Karpas-422 (cell line): ENCODE data around the gene DRG2. TPM values are rescaled to one million over a fixed set of nuclear protein-coding genes. Genes with fewer than 3 reads are reported as not detected.

Experiments used
- DNase-seq: peaks from one replicate; pipeline ENCODE4 v3.0.0-alpha.2; 2015
- H2AFZ ChIP-seq: fragments of 200-600 bp; sonication (generic); 2 replicates; pipeline ENCODE4 v1.6.1; 2014; ENCODE audit warnings: antibody characterized with exemption, low read length, mixed read lengths
- H3K27ac ChIP-seq: fragments of 200-600 bp; sonication (generic); 2 replicates; pipeline ENCODE4 v1.5.1; 2014; ENCODE audit warnings: mild to moderate bottlenecking, low read length, moderate library complexity
- H3K27me3 ChIP-seq: fragments of 200-600 bp; sonication (generic); 2 replicates; pipeline ENCODE4 v1.6.1; 2014; ENCODE audit warnings: low read length, mixed read lengths
- H3K36me3 ChIP-seq: fragments of 200-600 bp; sonication (generic); 2 replicates; pipeline ENCODE4 v1.6.1; 2014; ENCODE audit warnings: low read length, mixed read lengths; ENCODE audit not compliant: insufficient read depth
- H3K4me1 ChIP-seq: fragments of 200-600 bp; sonication (generic); 2 replicates; pipeline ENCODE4 v1.6.1; 2014; ENCODE audit warnings: mild to moderate bottlenecking, low read length, mixed read lengths
- H3K4me2 ChIP-seq: fragments of 200-600 bp; sonication (generic); 2 replicates; pipeline ENCODE4 v1.6.1; 2014; ENCODE audit warnings: low read length, low read depth, mild to moderate bottlenecking; ENCODE audit not compliant: poor library complexity, severe bottlenecking
- H3K4me3 ChIP-seq: fragments of 200-600 bp; sonication (generic); 2 replicates; pipeline ENCODE4 v1.5.1; 2014; ENCODE audit warnings: mild to moderate bottlenecking, antibody characterized with exemption, low read length, mixed read lengths
- H3K79me2 ChIP-seq: fragments of 200-600 bp; sonication (generic); 2 replicates; pipeline ENCODE4 v1.6.1; 2014; ENCODE audit warnings: mild to moderate bottlenecking, low read length, mixed read lengths
- H3K9ac ChIP-seq: fragments of 200-600 bp; sonication (generic); 2 replicates; pipeline ENCODE4 v1.6.0; 2014; ENCODE audit warnings: low read length
- H3K9me2 ChIP-seq: fragments of 200-600 bp; sonication (generic), shearing (Covaris generic); replicated peaks from 2 replicates; pipeline ENCODE4 v1.6.0; 2014; ENCODE audit warnings: mild to moderate bottlenecking, low read length, moderate library complexity; ENCODE audit not compliant: insufficient read depth
- H3K9me3 ChIP-seq: fragments of 300-700, 200-600 bp; sonication (generic); 2 replicates; pipeline ENCODE4 v1.6.1; 2014; ENCODE audit warnings: low read length, mixed read lengths
- H4K20me1 ChIP-seq: fragments of 200-600 bp; sonication (generic); 2 replicates; pipeline ENCODE4 v1.6.1; 2014; ENCODE audit warnings: mild to moderate bottlenecking, antibody characterized with exemption, low read length, low read depth; ENCODE audit not compliant: insufficient read depth
- total RNA-seq: library from RNA; depleted of rRNA; stranded (reverse); fragments of >200 nt; shearing (Covaris generic); gene quantifications from 2 replicates; pipeline ENCODE4 v1.2.3, GENCODE V29; 2014; ENCODE audit warnings: low replicate concordance

DRG2 gene
- total RNA-seq, 1 experiment from 2014 or later = 21.5 TPM

- Histone ChIP-seq H3K9ac (no peak overlapping the region), H2AFZ (no peak overlapping the region), H3K4me3 (no peak overlapping the region), H3K27me3 (no peaks in the 10 kb centered on the region), H3K4me2 (no peak overlapping the region), H4K20me1 (no peaks in the 10 kb centered on the region), H3K4me1 (no peaks in the 10 kb centered on the region), H3K27ac (no peak overlapping the region), H3K79me2 (no peaks in the 10 kb centered on the region), H3K36me3 (no peaks in the 10 kb centered on the region), H3K9me3 (no peaks in the 10 kb centered on the region), H3K9me2 (no peaks in the 10 kb centered on the region)
- DNase-seq = no peak
Observed at GRCh38 chr17:18120461-18121017, 32.8 kb downstream of the DRG2 start.

GRCh38 chr17:18121144-18121910 is 33.6 kb downstream of the DRG2 start:
- Histone ChIP-seq H3K4me2 (no peak overlapping the region), H2AFZ (no peak overlapping the region), H3K79me2 (no peaks in the 10 kb centered on the region), H3K9me3 (no peaks in the 10 kb centered on the region), H3K4me1 (no peaks in the 10 kb centered on the region), H4K20me1 (no peaks in the 10 kb centered on the region), H3K4me3 (no peak overlapping the region), H3K9ac (no peak overlapping the region), H3K9me2 (no peaks in the 10 kb centered on the region), H3K27ac (no peak overlapping the region), H3K27me3 (no peaks in the 10 kb centered on the region), H3K36me3 (no peaks in the 10 kb centered on the region)
- DNase-seq = no peak

GRCh38 chr17:18122990-18123753 is 35.4 kb downstream of the DRG2 start:
- Histone ChIP-seq H3K9ac (no peak overlapping the region), H3K79me2 (no peaks in the 10 kb centered on the region), H3K4me2 (no peak overlapping the region)

GRCh38 chr17:18124345-18125126 is 36.8 kb downstream of the DRG2 start:
- no peak overlapping the region for H3K4me3 ChIP-seq
- H3K79me2 ChIP-seq = no peaks in the 10 kb centered on the region
- no peaks in the 10 kb centered on the region for H3K27me3 ChIP-seq
- H3K9ac ChIP-seq = no peak overlapping the region
- no peak overlapping the region for H2AFZ ChIP-seq
- no peak overlapping the region for H3K4me2 ChIP-seq
- DNase-seq = no peak
- no peaks in the 10 kb centered on the region for H3K9me2 ChIP-seq
- no peaks in the 10 kb centered on the region for H3K9me3 ChIP-seq
- no peaks in the 10 kb centered on the region for H3K36me3 ChIP-seq
- H4K20me1 ChIP-seq = no peaks in the 10 kb centered on the region
- H3K4me1 ChIP-seq = no peaks in the 10 kb centered on the region
- no peak overlapping the region for H3K27ac ChIP-seq

More at GRCh38 chr17:18122990-18123753, 35.4 kb downstream of the DRG2 start:
- DNase-seq = no peak
- no peaks in the 10 kb centered on the region for H3K4me1 ChIP-seq
- H3K9me3 ChIP-seq = no peaks in the 10 kb centered on the region
- H4K20me1 ChIP-seq = no peaks in the 10 kb centered on the region
- H2AFZ ChIP-seq = no peak overlapping the region
- H3K9me2 ChIP-seq = no peaks in the 10 kb centered on the region
- no peaks in the 10 kb centered on the region for H3K36me3 ChIP-seq
- H3K4me3 ChIP-seq = no peak overlapping the region
- H3K27me3 ChIP-seq = no peaks in the 10 kb centered on the region
- no peak overlapping the region for H3K27ac ChIP-seq

GRCh38 chr17:18129041-18129502 is 41.3 kb downstream of the DRG2 start:
- Histone ChIP-seq H3K9me2 (no peaks in the 10 kb centered on the region), H3K4me1 (no peaks in the 10 kb centered on the region), H3K4me3 (no peak overlapping the region), H2AFZ (no peak overlapping the region), H3K4me2 (no peak overlapping the region), H3K9me3 (no peaks in the 10 kb centered on the region), H3K36me3 (no peaks in the 10 kb centered on the region), H4K20me1 (no peaks in the 10 kb centered on the region), H3K27me3 (no peaks in the 10 kb centered on the region), H3K79me2 (no peaks in the 10 kb centered on the region), H3K9ac (no peak overlapping the region), H3K27ac (no peak overlapping the region)
- DNase-seq = no peak

- Histone ChIP-seq H3K27ac (no peak overlapping the region), H3K79me2 (no peaks in the 10 kb centered on the region), H2AFZ (no peak overlapping the region), H3K9me2 (no peaks in the 10 kb centered on the region), H3K4me2 (no peak overlapping the region), H3K27me3 (no peaks in the 10 kb centered on the region), H4K20me1 (no peaks in the 10 kb centered on the region), H3K9me3 (no peaks in the 10 kb centered on the region), H3K9ac (no peak overlapping the region), H3K4me3 (no peak overlapping the region), H3K36me3 (no peaks in the 10 kb centered on the region), H3K4me1 (peaks cover 3% of the 10 kb centered on the region; the same call in 1 of the 2 replicates)
- DNase-seq = no peak
Observed at GRCh38 chr17:18132711-18133110, 45.0 kb downstream of the DRG2 start.

GRCh38 chr17:18136357-18136756 is 48.6 kb downstream of the DRG2 start:
- H3K9me2 ChIP-seq = no peaks in the 10 kb centered on the region

More at GRCh38 chr17:18136357-18136756, 48.6 kb downstream of the DRG2 start:
- no peak overlapping the region for H3K4me3 ChIP-seq
- no peaks in the 10 kb centered on the region for H4K20me1 ChIP-seq
- H3K4me1 ChIP-seq = peaks cover 3% of the 10 kb centered on the region; the same call in 1 of the 2 replicates
- H3K27me3 ChIP-seq = no peaks in the 10 kb centered on the region
- no peak overlapping the region for H3K27ac ChIP-seq
- no peak overlapping the region for H3K4me2 ChIP-seq
- H3K36me3 ChIP-seq = no peaks in the 10 kb centered on the region
- no peaks in the 10 kb centered on the region for H3K9me3 ChIP-seq
- no peak overlapping the region for H2AFZ ChIP-seq
- no peaks in the 10 kb centered on the region for H3K79me2 ChIP-seq
- no peak overlapping the region for H3K9ac ChIP-seq
- DNase-seq = no peak
